Uterus (tissue), 4 donors: ENCODE results near the gene RAB12. TPM values are rescaled to one million over a fixed set of nuclear protein-coding genes. Genes with fewer than 3 reads are reported as not detected.
"Not testable (repeated sequence)": the region's sequence is repeated elsewhere in the genome, so short reads cannot be mapped to it uniquely, and the experiment has no call there.

Experiments
- DNase-seq, 2 donors: peaks; one replicate each; pipeline ENCODE4 v3.0.0-alpha.2; 2019 to 2020
- H3K27ac ChIP-seq, 2 donors: fragments of 200-600 bp; sonication (generic); 1 replicate in 1 of 2; 2 replicates in 1 of 2; pipeline ENCODE4 v1.5.1; 2016 to 2018
- H3K27me3 ChIP-seq, 2 donors: fragments of 200-600 bp; sonication (generic); one replicate each; pipeline ENCODE4 v1.5.1; 2018 to 2019; ENCODE audit warnings: control low read depth in 1 of 2
- H3K36me3 ChIP-seq, 2 donors: fragments of 200-600 bp; sonication (generic); one replicate each; pipeline ENCODE4 v1.5.1; 2019; ENCODE audit warnings: control low read depth in 1 of 2
- H3K4me1 ChIP-seq, 2 donors: fragments of 200-600 bp; sonication (generic); one replicate each; pipeline ENCODE4 v1.5.1; 2018 to 2019; ENCODE audit warnings: control low read depth in 1 of 2
- H3K4me3 ChIP-seq, 2 donors: fragments of 200-600 bp; sonication (generic); 1 replicate in 1 of 2; 2 replicates in 1 of 2; pipeline ENCODE4 v1.5.1; 2018 to 2019; ENCODE audit warnings: mild to moderate bottlenecking in 1 of 2
- H3K9me3 ChIP-seq, 2 donors: fragments of 200-600 bp; sonication (generic); one replicate each; pipeline ENCODE4 v1.5.1; 2019; ENCODE audit warnings: control low read depth in 1 of 2
- POLR2A ChIP-seq, 2 donors: fragments of 450-650 bp; IDR thresholded peaks; one replicate each; pipeline ENCODE4 v1.6.1; 2016; ENCODE audit warnings: antibody characterized with exemption in 2 of 2, mild to moderate bottlenecking in 1 of 2, moderate library complexity in 1 of 2
- intact Hi-C: fragments of 100-400 bp; cut with DNase I; formaldehyde crosslinking; loops from one replicate; pipeline ENCODE4 v1.15.1; 2023; ENCODE audit warnings: low total_unique reads
- total RNA-seq, 4 donors: library from RNA; depleted of rRNA in 3 of 4; stranded (reverse); fragments of >200 nt in 3 of 4; gene quantifications; one replicate each; pipeline versions ENCODE4 v1.1.0 to v1.2.4, GENCODE V29; 2014 to 2023
- TF ChIP-seq, protein P1 (sequence below), 4 experiments: fragments of 200-600 bp in 2 of 4; fragments of 450-650 bp in 2 of 4; sonication (generic) in 2 of 4; IDR thresholded peaks; one replicate each; pipeline ENCODE4 v1.5.1; 2016 to 2019; ENCODE audit warnings: antibody characterized with exemption in 4 of 4, mild to moderate bottlenecking in 2 of 4, moderate library complexity in 1 of 4
- donor health status: DM: yes; HTN: yes; CAD: no.

The RAB12 gene
- total RNA-seq, 4 donors from 2014 or later = 37.9 to 85.8 (median 50.4) TPM

DNA sequence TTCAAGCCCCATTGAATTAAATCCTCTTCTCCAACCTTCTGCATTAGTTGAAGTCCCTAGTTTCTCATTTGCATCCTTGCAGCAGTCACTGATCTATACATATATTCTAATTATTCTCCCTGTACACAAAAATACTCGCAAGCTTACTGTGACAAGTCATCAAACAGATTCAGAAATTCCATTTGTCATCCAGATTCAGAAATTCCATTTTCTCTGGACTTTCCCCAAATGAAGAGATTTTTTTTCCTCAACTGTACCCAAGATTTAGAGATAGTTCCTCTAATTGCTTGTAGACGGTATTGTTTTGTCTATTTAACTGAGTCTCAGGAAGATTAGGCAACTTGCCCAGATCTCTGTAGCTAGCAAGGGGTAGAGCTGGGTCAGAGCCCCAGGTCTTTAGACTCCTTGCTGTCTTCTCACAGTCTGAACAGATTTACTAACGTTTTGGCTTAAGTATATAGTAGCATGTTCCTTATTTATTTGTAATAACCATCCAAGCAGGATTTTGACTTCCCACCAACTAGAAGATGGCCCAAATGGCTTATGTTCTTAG, 34.2 kb downstream of the RAB12 start:
- H3K4me3 ChIP-seq = no peak overlapping the region
- no peaks in the 10 kb centered on the region for H3K9me3 ChIP-seq
- H3K27me3 ChIP-seq = no peaks in the 10 kb centered on the region
- intact Hi-C loops = no loop called here
- no peak overlapping the region for H3K27ac ChIP-seq
- DNase-seq = no peak
- TF ChIP-seq, protein P1, sequence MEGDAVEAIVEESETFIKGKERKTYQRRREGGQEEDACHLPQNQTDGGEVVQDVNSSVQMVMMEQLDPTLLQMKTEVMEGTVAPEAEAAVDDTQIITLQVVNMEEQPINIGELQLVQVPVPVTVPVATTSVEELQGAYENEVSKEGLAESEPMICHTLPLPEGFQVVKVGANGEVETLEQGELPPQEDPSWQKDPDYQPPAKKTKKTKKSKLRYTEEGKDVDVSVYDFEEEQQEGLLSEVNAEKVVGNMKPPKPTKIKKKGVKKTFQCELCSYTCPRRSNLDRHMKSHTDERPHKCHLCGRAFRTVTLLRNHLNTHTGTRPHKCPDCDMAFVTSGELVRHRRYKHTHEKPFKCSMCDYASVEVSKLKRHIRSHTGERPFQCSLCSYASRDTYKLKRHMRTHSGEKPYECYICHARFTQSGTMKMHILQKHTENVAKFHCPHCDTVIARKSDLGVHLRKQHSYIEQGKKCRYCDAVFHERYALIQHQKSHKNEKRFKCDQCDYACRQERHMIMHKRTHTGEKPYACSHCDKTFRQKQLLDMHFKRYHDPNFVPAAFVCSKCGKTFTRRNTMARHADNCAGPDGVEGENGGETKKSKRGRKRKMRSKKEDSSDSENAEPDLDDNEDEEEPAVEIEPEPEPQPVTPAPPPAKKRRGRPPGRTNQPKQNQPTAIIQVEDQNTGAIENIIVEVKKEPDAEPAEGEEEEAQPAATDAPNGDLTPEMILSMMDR (IDR thresholded peaks at IDR 0.05) = no peak
- no peak for TF ChIP-seq POLR2A (IDR thresholded peaks at IDR 0.05)
- no peaks in the 10 kb centered on the region for H3K36me3 ChIP-seq
- no peaks in the 10 kb centered on the region for H3K4me1 ChIP-seq

DNA sequence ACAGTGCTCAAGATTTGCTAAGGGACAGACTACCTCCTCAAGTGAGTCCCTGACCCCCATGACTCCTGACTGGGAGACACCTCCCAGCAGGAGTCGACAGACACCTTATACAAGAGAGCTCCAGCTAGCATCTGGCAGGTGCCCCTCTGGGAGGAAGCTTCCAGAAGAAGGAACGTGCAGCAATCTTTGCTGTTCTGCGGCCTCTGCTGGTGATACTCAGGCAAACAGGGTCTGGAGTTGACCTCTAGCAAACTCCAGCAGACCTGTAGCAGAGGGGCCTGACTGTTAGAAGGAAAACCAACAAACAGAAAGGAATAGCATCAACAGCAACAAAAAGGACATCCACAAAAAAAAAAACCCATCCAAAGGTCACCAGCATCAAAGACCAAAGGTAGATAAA, 38.1 kb downstream of the RAB12 start:
- H3K27ac ChIP-seq, H3K36me3 ChIP-seq, H3K4me3 ChIP-seq, H3K4me1 ChIP-seq, H3K9me3 ChIP-seq, intact Hi-C loops, H3K27me3 ChIP-seq, DNase-seq: not testable (repeated sequence)

DNA sequence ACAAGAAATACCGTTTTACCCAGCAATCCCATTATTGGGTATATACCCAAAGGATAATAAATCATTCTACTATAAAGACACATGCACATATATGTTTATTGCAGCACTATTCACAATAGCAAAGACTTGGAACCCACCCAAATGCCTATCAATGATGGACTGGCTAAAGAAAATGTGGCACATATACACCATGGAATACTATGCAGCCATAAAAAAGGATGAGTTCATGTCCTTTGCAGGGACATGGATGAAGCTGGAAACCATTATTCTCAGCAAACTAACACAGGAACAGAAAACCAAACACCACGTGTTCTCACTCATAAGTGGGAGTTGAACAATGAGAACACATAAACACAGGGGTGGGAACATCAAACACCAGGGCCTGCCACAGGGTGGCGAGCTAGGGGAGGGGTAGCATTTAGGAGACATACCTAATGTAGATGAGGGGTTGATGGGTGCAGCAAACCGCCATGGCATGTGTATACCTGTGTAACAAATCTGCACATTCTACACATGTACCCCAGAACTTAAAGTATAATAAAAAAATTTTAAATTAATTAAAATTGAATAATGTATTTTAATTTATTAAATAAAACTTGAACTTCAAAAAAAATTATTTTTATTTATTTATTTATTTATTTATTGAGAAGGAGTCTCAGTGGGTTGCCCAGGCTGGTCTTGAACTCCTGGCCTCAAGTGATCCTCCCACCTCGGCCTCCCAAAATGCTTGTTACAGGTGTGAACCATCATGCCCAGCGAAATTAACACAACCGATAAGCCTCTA, 42.4 kb downstream of the RAB12 start:
- intact Hi-C loops, H3K36me3 ChIP-seq, H3K27ac ChIP-seq, H3K9me3 ChIP-seq, H3K4me3 ChIP-seq, H3K4me1 ChIP-seq, DNase-seq, H3K27me3 ChIP-seq: not testable (repeated sequence)

DNA sequence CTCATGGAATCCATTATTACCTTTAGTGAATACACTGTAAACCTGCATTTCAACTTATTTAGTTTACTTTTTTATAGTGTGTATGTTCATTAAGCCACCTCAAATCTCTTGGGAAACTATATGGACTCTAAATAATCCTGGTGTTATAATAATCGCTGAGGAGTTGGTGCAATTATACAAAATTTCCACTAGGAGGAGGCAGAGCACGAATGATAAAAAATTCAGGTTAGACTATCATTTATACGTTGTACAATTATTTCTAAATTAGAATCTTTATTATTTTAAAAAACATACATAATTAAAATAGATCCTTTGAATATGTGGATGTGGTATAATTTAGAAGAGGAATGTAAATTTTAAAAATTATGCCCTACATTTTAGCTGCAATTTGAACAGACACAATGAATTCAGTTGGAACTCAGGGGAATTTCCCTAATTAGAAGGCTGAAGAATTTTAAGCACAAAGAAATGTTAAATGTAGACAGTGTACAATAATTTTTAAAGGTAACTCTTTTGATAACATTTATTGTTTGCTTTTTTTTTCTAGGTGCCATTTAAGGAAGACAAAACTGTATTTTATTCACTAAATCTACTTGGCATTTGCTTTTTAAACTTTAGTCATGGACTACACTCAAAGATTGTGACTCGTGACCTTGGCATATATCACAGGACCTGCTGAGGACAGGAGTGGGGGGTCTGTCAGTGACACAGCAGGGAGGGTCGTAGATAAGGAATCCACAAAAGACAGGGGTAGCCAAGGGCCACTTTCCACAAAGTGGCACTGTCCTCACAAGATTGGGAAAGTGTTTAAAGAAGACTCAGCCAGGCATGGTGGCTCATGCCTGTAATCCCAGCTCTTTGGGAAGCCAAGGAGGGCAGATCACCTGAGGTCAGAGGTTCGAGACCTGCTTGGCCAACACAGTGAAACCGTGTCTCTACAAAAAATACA, 45.5 kb downstream of the RAB12 start:
- no peak overlapping the region for H3K27ac ChIP-seq
- no peaks in the 10 kb centered on the region for H3K36me3 ChIP-seq
- TF ChIP-seq, protein P1 (IDR thresholded peaks at IDR 0.05) = peak; percentile 61 to 75 (median 66)
- TF ChIP-seq POLR2A (IDR thresholded peaks at IDR 0.05) = no peak
- intact Hi-C loops = no loop called here
- no peaks in the 10 kb centered on the region for H3K4me1 ChIP-seq
- H3K27me3 ChIP-seq = no peaks in the 10 kb centered on the region
- H3K4me3 ChIP-seq = no peak overlapping the region
- DNase-seq = no peak
- H3K9me3 ChIP-seq = no peaks in the 10 kb centered on the region

DNA sequence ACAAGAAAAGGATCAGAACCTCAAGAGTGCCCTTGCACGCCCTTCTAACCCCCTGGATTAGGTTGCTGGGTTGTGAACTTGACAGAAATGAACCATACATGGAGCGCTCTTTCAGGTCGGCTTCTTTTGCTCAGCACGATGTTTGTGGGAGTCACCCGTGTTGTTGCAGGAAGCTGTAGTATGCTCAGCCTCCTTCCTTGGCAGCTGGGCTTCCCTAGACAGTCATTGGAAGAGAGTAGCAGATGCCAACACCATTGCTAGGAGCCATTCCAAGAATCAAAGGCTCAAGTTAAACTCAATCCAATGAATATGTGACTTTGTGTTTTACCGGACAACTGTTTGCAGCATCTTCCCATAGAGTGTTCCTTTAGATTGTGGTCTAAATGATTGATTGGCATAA, 47.0 kb downstream of the RAB12 start:
- no peak overlapping the region for H3K4me3 ChIP-seq
- no peaks in the 10 kb centered on the region for H3K9me3 ChIP-seq
- no peak overlapping the region for H3K27ac ChIP-seq
- H3K27me3 ChIP-seq = no peaks in the 10 kb centered on the region
- no peak for TF ChIP-seq POLR2A (IDR thresholded peaks at IDR 0.05)
- TF ChIP-seq, protein P1 (IDR thresholded peaks at IDR 0.05) = no peak
- no peaks in the 10 kb centered on the region for H3K36me3 ChIP-seq
- no peaks in the 10 kb centered on the region for H3K4me1 ChIP-seq
- DNase-seq = no peak
- intact Hi-C loops = no loop called here
